ENCODE data around the gene CACNA1G. TPM values are rescaled to one million over a fixed set of nuclear protein-coding genes. Genes with fewer than 3 reads are reported as not detected.

CACNA1G gene
- total RNA-seq, 2 donors from 2014 or later: 0.84 to 1.1 TPM

DNA sequence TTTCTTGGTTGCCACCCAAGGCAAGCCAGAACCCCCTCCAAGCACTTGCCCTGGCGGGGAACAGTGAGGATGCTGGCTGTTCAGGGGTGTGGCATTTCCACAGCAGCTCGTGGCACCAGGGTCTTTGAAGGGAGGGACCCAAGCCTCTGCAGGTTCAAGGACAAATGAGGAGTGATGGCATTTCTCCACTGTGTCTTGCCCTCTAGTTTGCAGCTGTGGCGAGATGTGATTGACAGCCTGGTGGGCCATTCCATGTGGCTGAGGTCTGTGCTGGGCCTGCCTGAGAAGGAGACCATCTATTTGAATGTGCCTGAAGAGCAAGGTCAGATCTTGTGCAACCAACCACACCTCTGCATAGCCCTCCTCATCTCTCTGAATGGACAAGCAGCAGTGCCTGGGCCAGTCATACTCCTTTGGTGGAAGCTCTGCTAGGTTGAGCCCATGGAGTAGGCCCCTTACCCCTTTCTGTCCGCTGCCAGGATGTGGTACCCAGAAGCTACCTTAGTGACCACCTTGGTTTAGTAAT, 32.5 kb upstream of the CACNA1G start:
- WGBS, 2 experiments (ENCODE audit: insufficient coverage in 1 of 2, insufficient read length in 1 of 2): 45 to 100% methylated on average over 1 to 4 of the region's 4 CpGs
- TF ChIP-seq, protein P1, sequence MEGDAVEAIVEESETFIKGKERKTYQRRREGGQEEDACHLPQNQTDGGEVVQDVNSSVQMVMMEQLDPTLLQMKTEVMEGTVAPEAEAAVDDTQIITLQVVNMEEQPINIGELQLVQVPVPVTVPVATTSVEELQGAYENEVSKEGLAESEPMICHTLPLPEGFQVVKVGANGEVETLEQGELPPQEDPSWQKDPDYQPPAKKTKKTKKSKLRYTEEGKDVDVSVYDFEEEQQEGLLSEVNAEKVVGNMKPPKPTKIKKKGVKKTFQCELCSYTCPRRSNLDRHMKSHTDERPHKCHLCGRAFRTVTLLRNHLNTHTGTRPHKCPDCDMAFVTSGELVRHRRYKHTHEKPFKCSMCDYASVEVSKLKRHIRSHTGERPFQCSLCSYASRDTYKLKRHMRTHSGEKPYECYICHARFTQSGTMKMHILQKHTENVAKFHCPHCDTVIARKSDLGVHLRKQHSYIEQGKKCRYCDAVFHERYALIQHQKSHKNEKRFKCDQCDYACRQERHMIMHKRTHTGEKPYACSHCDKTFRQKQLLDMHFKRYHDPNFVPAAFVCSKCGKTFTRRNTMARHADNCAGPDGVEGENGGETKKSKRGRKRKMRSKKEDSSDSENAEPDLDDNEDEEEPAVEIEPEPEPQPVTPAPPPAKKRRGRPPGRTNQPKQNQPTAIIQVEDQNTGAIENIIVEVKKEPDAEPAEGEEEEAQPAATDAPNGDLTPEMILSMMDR (conservative IDR thresholded peaks at IDR 0.05): no peak

DNA sequence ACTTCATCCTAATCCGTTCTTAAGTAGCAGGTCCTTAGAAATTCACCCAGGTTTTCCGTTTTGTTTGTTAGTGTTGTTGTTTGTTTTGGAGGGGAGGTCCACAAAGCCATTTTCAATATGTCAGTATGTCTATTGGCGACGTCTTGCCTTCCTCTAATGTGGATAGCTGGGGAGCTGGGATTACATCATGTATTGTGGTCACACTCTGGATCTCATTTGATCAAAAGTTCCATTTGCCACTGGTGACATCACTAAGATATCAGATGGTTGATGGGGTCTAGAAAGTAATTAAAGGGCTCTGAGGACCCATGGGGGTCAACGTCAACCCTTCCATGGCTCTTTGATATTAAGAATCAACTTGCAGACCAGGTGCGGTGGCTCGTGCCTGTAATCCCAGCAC, 30.7 kb upstream of the CACNA1G start:
- Mint-ChIP-seq H3K27me3 (ENCODE audit: insufficient read depth) (peaks cover 57% of the 10 kb centered on the region), H3K27ac (no peak overlapping the region)
- DNase-seq: no peak

More for the DNA sequence above, 32.5 kb upstream of the CACNA1G start:
- Mint-ChIP-seq H3K36me3 (ENCODE audit: low read depth) (no peaks in the 10 kb centered on the region), H3K4me1 (peaks cover under 1% of the 10 kb centered on the region), H3K27ac (no peak overlapping the region), H3K4me3 (no peak overlapping the region), H3K9me3 (no peaks in the 10 kb centered on the region), H3K27me3 (ENCODE audit: insufficient read depth) (peaks cover 39% of the 10 kb centered on the region)
- no peak overlapping the region for H3K27ac ChIP-seq (ENCODE audit: low read depth, low read length)
- peaks cover 19% of the 10 kb centered on the region for H3K27me3 ChIP-seq (ENCODE audit: control insufficient read depth, insufficient read depth, low read length, poor library complexity, severe bottlenecking)
- H3K4me1 ChIP-seq (ENCODE audit: control insufficient read depth, insufficient read depth, low read length): peaks cover 3% of the 10 kb centered on the region
- no peak overlapping the region for H3K9ac ChIP-seq (ENCODE audit: extremely low read depth, low read length, poor library complexity, severe bottlenecking)
- no peak overlapping the region for H3K4me3 ChIP-seq (ENCODE audit: low read length)
- DNase-seq: no peak
- H3K9me3 ChIP-seq (ENCODE audit: control insufficient read depth, low read length): no peaks in the 10 kb centered on the region
- H3K36me3 ChIP-seq (ENCODE audit: control insufficient read depth, insufficient read depth, low read length): no peaks in the 10 kb centered on the region

GRCh38 chr17:50531428-50532025, 29.0 kb upstream of the CACNA1G start:
- no peak overlapping the region for H3K27ac ChIP-seq (ENCODE audit: low read depth, low read length)
- no peak overlapping the region for H3K27ac Mint-ChIP-seq

More for the DNA sequence above, 30.7 kb upstream of the CACNA1G start:
- Histone ChIP-seq H3K4me1 (ENCODE audit: control insufficient read depth, insufficient read depth, low read length) (peaks cover 3% of the 10 kb centered on the region), H3K9ac (ENCODE audit: extremely low read depth, low read length, poor library complexity, severe bottlenecking) (no peak overlapping the region), H3K27ac (ENCODE audit: low read depth, low read length) (no peak overlapping the region), H3K9me3 (ENCODE audit: control insufficient read depth, low read length) (no peaks in the 10 kb centered on the region), H3K4me3 (ENCODE audit: low read length) (no peak overlapping the region), H3K36me3 (ENCODE audit: control insufficient read depth, insufficient read depth, low read length) (no peaks in the 10 kb centered on the region), H3K27me3 (ENCODE audit: control insufficient read depth, insufficient read depth, low read length, poor library complexity, severe bottlenecking) (peaks cover 37% of the 10 kb centered on the region)
- TF ChIP-seq, protein P1 (conservative IDR thresholded peaks at IDR 0.05): no peak
- no peaks in the 10 kb centered on the region for H3K36me3 Mint-ChIP-seq (ENCODE audit: low read depth)
- WGBS, 2 experiments (ENCODE audit: insufficient coverage in 1 of 2, insufficient read length in 1 of 2): 90 to 93% methylated on average over 5 to 7 of the region's 7 CpGs
- H3K9me3 Mint-ChIP-seq: no peaks in the 10 kb centered on the region
- peaks cover 14% of the 10 kb centered on the region for H3K4me1 Mint-ChIP-seq
- H3K4me3 Mint-ChIP-seq: no peak overlapping the region

More at GRCh38 chr17:50531428-50532025, 29.0 kb upstream of the CACNA1G start:
- Histone ChIP-seq H3K36me3 (ENCODE audit: control insufficient read depth, insufficient read depth, low read length) (no peaks in the 10 kb centered on the region), H3K9me3 (ENCODE audit: control insufficient read depth, low read length) (no peaks in the 10 kb centered on the region), H3K27me3 (ENCODE audit: control insufficient read depth, insufficient read depth, low read length, poor library complexity, severe bottlenecking) (peaks cover 45% of the 10 kb centered on the region), H3K9ac (ENCODE audit: extremely low read depth, low read length, poor library complexity, severe bottlenecking) (no peak overlapping the region), H3K4me3 (ENCODE audit: low read length) (no peak overlapping the region), H3K4me1 (ENCODE audit: control insufficient read depth, insufficient read depth, low read length) (peaks cover 3% of the 10 kb centered on the region)
- TF ChIP-seq, protein P1 (conservative IDR thresholded peaks at IDR 0.05): no peak
- Mint-ChIP-seq H3K4me3 (no peak overlapping the region), H3K4me1 (peaks cover 14% of the 10 kb centered on the region), H3K27me3 (ENCODE audit: insufficient read depth) (peaks cover 70% of the 10 kb centered on the region), H3K9me3 (no peaks in the 10 kb centered on the region), H3K36me3 (ENCODE audit: low read depth) (no peaks in the 10 kb centered on the region)
- WGBS, 2 experiments (ENCODE audit: insufficient coverage in 1 of 2, insufficient read length in 1 of 2): 94 to 100% methylated on average over 3 to 6 of the region's 6 CpGs
- DNase-seq: no peak

Measured in endodermal cell (in vitro differentiated cells).